ENCODE data around the gene CSNK1G1. TPM values are rescaled to one million over a fixed set of nuclear protein-coding genes. Genes with fewer than 3 reads are reported as not detected.
"Not testable (repeated sequence)": the region's sequence is repeated elsewhere in the genome, so short reads cannot be mapped to it uniquely, and the experiment has no call there.

The CSNK1G1 gene
- total RNA-seq, 1 donor from 2014 or later, result 32.5 TPM

DNA sequence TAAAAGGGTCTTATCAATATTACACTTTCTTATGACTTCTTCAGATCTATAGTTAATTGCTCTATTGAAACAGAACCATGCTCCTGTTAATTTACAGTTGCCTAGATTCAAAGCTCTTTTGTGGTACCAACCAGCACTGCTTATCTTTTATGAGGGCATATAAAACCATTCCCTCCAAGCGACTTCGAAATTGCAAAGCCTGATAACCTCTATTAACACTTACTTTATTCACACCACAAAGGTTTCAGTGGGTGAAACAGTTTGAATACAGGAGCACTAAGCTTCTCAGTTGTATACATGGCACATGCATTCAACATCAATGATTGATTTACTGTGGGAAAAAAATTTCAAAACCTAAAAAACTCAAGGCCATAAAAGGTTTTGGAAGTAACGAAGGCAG, 118.3 kb downstream of the CSNK1G1 start:
- DNase-seq, result no peak

DNA sequence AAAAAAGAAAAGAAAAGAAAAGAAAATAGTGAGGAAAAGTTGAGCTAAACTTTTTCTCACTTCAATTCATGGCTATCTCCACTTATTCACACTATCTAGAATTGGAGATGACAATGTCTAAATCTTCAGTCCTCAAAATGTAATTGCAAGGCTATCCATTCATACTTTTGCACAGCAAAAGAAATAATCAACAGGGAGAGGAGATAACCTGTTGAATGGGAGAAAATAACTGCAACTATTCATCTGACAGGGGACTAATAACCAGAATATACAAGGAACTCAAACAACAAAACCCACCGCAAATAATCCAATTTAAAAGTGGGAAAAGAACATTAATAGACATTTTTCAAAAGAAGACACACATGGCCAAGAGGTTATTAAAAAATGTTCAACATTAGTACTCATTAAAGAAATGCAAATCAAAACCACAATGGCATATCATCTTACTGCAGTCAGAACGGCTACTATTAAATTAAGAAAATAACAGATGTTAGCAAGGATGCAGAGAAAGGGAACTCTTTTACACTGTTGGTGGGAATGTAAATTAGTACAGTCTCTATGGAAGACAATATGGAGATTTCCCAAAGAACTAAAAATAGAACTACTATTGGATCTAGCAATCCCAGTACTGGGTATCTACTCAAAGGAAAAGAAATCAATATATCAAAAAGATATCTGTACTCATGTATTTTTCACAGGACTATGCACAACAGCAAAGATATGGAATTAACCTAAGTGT, 119.6 kb downstream of the CSNK1G1 start:
- no peak for DNase-seq

DNA sequence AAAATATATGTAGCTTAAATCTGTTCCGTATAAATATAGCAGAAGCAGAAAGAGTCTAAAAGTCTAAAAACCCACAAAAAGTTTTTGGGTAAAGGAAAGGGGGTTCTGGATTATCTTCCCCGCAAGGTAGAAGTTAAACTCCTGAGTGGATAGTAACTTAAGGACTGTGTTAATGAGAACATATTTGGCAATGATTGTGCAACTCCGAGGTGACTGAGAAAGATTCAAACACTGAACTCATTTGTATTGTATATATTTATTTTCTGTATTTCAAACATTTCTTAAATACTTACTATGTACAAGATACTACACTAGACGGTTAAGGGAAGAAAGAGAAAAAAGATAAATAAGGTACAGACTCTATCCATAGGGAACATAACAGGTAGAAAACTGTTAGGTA, 120.4 kb downstream of the CSNK1G1 start:
- no peak for DNase-seq

DNA sequence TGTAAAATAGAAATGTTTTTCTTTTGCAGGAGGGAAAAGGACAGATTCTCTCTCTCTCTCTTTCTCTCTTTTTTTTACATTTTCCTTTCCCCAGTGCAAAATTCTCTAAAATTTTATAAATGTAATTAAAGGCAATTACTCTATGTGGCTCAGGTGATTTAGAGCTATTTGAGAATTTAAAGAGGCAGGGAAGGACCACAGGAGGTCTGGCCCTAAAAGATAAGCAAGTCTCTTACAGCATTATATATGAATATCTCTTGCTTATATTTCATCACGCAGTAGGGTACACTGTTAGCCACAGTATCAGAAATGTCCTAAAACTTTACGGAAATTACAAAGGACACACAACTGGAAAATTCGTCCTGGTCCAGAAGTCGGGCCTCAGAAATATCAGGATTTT, 122.7 kb downstream of the CSNK1G1 start:
- no peak for DNase-seq

DNA sequence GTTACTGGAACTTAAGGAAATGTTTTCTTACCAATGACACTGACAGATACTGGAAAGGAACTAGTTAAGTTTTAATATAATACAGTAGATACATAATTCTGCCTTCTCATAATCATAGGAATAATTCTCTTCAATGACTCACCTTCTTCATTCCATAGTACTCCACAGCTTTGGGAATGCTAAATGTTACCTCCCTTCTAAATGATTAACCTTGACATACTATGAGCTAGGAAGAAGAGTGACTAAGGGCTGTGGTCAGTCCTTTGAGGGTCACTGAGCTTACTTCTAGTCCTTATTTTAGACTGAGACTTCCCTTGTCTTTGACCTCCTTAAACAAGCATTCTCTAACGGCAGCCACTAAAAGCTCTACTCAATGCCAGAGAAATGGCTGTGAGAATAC, 123.6 kb downstream of the CSNK1G1 start:
- no peak for DNase-seq

DNA sequence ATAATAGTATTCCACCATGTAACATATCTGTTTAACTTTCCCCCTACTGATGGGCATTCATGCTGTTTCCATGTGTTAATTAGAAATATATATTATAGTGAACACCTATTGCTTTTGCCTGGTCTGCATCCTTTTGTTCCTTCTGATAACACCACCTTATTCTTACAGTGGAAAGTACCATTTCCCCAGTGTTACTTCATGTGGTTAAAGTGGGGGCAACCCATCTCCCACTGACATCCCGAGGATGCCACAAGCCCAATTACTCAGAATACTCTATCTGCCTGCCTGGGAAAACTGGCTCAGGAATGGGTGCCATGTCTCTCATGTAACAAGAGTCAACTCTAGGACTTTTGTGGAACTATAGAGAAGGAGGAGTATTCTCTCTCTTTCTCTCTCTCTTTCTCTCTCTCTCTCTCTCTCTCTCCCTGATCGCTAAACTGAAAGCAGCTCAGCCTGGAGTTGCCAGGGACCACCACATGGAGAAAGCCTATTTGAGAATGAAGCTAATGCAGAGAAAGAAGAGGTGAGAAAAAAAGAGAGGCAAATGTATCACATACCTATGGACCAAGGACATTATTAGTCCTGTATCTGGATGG, 126.7 kb downstream of the CSNK1G1 start:
- no peak for DNase-seq

DNA sequence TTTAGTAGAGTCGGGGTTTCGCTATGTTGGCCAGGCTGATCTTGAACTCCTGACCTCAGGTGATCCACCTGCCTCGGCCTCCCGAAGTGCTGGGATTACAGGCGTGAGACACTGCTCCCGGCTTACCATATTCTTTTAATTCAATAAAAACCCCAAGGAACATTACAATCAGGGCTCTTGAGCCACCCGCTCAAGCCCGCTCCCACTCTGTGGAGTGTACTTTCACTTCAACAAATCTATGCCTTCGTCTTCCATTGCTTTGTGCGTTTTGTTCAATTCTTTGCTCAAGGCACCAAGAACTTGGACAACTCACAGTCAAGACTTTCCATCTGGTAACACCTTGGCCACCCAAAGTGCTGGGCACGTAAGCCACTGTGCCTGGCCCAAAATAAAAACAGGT, 130.2 kb downstream of the CSNK1G1 start:
- no peak for DNase-seq

DNA sequence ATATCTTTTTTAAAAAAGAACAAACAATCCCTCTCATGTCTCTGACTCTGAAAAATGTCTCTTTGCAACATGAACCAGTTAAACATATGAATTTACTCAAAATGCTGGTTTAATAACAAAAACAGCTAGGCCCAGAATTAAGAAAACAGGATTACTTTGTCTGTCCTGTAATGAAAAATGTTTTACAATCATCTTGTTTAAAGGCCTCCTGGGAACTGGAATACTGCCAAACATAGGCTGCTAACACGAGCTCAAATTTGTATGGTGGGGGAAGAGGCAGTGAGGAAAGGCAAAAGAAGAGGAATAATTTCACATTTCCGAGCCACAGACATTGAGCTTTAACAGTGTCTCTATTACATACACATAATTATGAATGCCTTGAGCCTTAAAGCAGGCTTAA, 131.5 kb downstream of the CSNK1G1 start:
- peak; percentile 84 for DNase-seq

DNA sequence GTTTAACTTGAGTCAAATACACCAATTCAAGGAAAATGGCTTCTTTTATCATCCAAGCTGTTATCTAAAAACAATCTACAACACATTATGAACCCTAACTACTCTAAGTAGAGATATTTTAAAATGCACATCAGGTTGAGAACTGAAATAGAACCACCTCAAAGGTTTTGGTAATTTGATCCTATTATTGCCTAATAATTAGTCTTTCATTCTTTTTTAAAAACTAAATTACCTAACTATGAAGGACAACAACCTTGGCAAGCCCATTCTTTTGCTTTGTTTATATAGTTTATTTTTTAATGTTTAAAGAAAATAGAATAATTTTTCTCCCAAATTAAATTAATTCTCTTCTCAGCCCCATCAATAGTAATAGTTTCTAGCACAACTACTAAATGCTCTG, 132.1 kb downstream of the CSNK1G1 start:
- no peak for DNase-seq

DNA sequence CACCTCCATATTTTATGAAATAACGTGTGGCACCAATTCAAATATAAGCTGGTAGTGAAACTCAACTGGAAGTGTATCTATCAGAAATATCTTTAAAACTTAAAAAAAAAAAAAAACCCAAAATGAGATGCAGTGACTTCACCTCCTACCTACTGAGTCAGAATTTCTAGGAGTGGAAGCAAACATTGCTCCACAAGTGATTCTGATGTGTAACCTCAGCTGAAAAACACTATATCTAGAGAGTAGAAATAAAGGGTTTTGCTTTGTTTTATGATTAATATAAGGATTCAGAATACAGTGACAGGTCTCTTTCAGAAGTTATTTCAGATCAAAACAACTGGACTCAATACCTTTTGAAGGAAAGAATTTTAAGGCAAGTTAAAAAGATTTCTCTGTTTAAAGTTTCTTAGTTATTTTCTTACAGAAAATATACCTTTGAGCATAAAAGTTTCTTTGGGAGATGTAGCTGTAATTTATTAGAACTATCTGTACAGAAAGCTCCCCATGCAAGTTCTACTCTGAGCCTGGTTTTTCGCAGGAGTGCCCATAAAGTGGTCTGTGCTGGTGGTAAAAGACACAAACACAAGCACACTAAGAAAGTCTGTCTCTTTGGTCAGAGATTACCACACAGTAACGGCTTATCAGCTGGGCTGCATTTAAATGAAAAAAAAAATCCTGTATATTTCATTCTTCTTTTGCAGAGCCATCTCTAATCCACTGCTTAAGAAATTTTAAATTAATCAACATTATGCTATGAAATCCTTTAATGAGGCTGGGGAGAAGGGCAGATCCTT, 133.2 kb downstream of the CSNK1G1 start:
- DNase-seq, result no peak

DNA sequence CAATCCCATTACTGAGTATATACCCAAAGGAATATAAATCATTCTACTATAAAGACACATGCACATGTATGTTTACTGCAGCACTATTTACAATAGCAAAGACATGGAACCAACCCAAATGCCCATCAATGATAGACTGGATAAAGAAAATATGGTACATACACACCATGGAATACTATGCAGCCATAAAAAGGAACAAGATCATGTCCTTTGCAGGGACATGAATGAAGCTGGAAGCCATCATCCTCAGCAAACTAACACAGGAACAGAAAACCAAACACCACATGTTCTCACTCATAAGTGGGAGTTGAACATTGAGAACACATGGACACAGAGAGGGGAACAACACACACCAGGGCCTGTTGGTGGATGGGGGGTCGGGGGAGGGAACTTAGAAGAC, 134.1 kb downstream of the CSNK1G1 start:
- not testable (repeated sequence) for DNase-seq

DNA sequence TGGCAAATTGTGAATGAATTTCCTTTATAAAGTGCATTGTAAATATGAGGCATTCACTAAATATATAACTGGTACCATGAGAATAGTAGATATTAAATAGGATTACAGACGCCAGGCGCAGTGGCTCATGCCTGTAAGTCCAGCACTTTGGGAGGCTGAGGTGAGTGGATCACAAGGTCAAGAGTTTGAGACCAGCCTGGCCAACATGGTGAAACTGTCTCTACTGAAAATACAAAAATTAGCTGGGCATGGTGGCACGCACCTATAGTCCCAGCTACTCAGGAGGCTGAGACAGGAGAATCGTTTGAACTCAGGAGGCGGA, 138.6 kb downstream of the CSNK1G1 start:
- DNase-seq, result not testable (repeated sequence)

DNA sequence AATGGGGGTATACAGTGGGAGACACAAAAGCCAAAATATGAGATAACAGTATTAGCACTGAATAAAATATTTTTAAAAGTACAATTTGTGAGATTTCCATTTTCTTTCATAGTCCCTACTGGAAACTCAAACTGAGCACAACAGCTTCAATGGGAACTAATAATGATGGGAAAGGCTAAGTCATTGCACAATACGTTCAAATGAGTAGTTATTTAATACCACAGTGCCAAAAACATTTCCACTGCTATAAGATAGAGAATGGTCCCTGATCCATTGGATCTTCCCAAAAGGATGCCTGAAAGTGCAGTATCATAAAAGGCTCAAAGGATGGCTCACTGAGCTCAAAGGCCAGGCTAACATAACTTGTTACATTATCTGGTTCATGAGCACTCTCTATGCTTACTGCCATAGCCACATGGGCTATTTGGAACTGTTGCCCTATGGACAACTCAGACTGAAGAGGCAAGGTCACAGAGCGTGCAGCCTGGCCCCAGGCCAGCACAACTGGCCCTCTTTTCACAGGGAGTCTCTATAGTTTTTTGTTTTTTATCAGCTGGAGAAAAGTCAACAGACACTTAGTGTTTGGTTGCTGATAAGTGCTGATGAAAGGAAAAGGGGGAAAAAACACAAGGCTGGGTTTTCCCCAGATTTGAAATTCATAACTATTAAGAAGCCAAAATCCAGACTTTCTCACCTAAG, 139.1 kb downstream of the CSNK1G1 start:
- DNase-seq, result no peak

DNA sequence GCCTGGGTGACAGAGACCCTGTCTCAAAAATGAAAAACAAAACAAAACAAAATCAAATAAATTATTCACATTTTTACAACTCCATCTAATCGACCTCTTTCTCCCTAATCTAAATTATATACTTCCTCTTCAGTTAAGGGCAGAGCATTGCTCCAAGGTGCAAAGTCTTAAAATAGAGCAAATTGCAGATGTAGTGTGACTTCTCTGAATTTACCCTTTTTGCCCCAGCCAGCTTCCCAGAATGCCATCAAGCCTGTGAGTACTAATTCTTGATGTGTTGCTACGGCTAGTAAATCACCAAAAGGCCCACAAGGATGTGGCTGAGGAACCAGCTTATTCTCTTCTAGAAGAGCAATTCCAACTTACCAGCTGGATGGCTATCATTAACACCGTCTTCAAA, 139.8 kb downstream of the CSNK1G1 start:
- DNase-seq, result no peak

DNA sequence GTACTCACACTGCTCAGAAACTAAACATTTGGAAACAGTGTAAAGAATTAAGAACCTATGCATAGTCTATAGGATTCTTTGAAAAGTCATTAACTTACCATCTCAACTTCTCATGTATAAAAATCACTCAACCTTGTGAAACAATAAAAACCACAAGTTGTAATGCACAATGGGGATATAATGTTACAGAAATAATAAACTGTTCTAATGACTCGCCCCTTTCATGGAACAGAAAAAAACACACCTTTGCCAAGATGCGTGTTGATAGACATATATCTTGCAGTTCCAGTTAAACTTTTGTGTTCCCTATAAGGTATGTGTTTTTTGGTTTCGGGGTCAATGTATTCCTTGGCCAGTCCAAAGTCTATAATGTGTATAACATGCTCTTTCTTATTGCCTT, 142.3 kb downstream of the CSNK1G1 start:
- no peak for DNase-seq

DNA sequence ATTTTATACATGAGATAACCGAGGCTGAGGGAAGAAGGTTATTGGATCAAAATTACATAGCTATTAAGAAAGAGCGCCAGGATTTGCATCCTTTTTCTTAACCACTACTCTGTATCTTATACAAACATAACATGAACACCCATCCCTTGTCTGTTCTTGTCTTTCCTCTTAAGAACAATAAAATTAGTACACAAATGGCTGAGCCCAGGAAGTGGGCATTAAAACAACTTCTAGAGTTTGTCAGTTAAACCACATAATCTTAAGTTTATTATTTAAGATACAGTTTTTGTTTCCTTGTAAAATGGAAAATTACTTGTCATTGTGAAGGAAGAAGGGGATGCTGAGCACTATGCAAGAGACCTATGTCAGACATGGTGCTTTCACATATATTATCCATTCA, 144.3 kb downstream of the CSNK1G1 start:
- DNase-seq, result no peak

DNA sequence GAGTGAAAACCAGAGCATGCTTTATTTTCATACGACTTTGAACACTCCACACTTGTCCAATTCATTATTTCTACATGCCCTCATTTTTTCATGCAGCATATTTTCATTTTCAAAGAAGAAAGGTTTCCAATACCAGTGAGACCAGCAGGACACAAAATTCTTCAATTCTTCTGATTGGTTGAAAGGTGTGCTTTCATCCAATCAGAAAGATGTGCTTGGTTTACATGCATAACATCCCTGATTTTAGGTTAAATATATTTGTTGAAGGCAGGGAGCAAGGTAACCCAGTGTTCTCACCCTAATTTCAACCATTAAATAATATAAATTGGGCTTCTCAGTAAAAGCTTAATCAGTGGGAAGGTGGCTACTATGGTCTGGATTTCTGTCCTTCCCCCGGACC, 145.6 kb downstream of the CSNK1G1 start:
- no peak for DNase-seq

DNA sequence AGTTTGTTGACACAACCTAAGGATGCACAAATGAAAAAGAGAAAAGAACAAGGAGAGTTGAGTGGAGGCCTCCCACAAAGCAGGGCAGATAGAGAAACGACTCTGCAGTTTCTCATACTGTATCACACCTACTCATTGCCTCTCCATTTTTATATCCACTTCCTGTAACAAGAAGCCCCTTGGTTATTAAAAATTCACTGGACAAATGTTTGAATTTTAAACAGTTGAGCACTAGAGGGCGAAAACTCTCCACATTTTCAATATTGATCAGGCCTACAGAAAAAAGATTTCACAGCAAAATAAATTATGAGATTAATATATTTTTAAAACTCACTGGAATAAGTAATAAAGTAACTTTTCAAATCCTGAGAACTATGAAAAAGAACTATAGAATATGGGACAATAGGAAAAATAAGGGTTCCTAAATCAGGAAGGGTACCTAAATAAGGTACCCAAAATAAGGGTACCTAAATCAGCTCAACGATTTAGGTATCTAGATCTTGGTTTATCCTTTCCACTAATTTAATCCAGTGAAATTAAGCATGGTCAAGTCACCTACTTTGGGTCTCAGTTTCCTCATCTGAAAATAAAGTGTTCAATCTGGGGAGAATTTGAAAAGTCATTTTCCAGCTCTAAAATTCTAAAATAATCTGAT, 146.2 kb downstream of the CSNK1G1 start:
- DNase-seq, result peak; percentile 14

DNA sequence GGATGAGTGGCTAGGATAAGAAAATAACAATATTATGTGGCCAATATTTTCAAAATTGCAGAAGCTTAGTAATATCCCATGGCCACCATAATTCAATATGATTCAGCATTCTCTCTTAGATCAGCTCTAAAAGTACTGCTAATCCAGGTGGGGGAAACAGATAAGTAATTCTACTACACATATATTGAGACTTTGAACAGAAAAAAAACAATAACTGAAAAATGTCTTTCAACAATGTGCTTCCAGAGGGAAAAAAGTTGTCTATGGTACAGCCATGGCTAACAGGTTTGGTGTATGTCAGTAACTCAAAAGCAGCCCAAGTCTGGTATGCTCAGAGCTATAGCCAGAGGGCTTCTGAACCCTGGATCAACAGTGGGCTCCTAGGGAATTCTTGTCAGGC, 150.8 kb downstream of the CSNK1G1 start:
- no peak for DNase-seq

DNA sequence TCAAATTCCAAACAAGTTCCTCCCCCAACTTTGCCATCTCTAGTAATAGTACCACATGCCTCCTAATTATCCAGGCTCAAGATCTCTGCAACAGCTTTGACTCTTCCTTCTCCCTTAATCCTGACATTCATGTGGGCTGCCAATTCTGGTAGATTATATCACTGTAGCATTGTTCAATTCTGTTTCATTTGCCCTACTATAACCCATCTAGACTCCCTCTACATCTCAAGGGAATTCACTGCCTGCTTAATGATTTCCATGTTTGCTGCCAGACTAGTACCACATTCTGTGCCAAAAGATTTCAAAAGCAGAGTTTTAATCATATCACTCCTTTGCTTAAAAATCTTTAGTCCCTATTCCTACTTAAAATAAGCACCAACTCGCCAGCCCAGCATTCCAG, 158.5 kb downstream of the CSNK1G1 start:
- DNase-seq, result peak; percentile 10

DNA sequence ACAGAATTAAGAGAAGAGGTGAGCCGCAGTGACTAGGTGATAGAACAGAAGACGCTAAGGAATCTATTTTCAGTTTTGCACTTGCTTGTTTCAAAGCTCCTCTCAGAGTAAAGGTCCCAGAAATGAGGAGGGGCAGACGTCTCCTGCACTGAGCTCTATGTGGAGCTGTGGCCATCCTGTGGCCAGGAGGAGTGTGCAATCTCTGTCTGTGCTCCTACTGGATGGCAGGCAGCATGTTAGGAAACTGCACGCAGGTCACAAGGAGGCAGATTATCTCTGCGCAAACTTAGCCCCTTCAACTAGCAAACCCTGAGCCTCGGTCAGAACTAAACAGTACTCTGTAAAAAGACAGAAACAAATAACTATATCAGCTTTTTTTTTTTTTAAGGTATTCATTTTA, 162.0 kb downstream of the CSNK1G1 start:
- DNase-seq, result no peak
